CD4-positive, alpha-beta T cell treated with Interleukin-1 beta for 1 hour (primary cell): ENCODE measurements around the gene IL4.
"Not testable (repeated sequence)": the region's sequence is repeated elsewhere in the genome, so short reads cannot be mapped to it uniquely, and the experiment has no call there.

Experiments used
- DNase-seq, 2 donors: peaks; one replicate each; pipeline ENCODE4 v3.0.0-alpha.2; 2020 to 2022

The IL4 gene

GRCh38 chr5:132674671-132675506 is 1.1 kb downstream of the IL4 start:
- peak in 1 of 2 donors; percentile 17 for DNase-seq

- no peak for DNase-seq
Observed at GRCh38 chr5:132675936-132676689, 2.3 kb downstream of the IL4 start.

- no peak for DNase-seq
Observed at GRCh38 chr5:132677191-132677590, 3.4 kb downstream of the IL4 start.

GRCh38 chr5:132677682-132678400 is 4.1 kb downstream of the IL4 start:
- no peak for DNase-seq

- DNase-seq = no peak
Observed at GRCh38 chr5:132678735-132679134, 4.9 kb downstream of the IL4 start.

GRCh38 chr5:132679166-132679565 is 5.4 kb downstream of the IL4 start:
- no peak for DNase-seq

- no peak for DNase-seq
Observed at GRCh38 chr5:132679717-132680380, 6.1 kb downstream of the IL4 start.

- DNase-seq = no peak
Observed at GRCh38 chr5:132680780-132681475, 7.1 kb downstream of the IL4 start.

GRCh38 chr5:132681476-132681831 is 7.7 kb downstream of the IL4 start:
- DNase-seq = no peak

GRCh38 chr5:132681983-132682382 is 8.2 kb downstream of the IL4 start:
- DNase-seq = no peak

GRCh38 chr5:132684491-132684890 is 10.7 kb downstream of the IL4 start:
- DNase-seq = no peak

GRCh38 chr5:132684922-132685720 is 11.3 kb downstream of the IL4 start:
- no peak for DNase-seq

GRCh38 chr5:132686193-132686592 is 12.4 kb downstream of the IL4 start:
- no peak for DNase-seq

- peak in 1 of 2 donors; percentile 38 for DNase-seq
Observed at GRCh38 chr5:132687995-132688394, 14.2 kb downstream of the IL4 start.

- peak in 1 of 2 donors; percentile 44 for DNase-seq
Observed at GRCh38 chr5:132688536-132689339, 14.9 kb downstream of the IL4 start.

- no peak for DNase-seq
Observed at GRCh38 chr5:132689513-132689912, 15.7 kb downstream of the IL4 start.

- DNase-seq = no peak
Observed at GRCh38 chr5:132690156-132690555, 16.4 kb downstream of the IL4 start.

GRCh38 chr5:132691755-132692631 is 18.2 kb downstream of the IL4 start:
- not testable (repeated sequence) for DNase-seq

- no peak for DNase-seq
Observed at GRCh38 chr5:132692632-132692967, 18.8 kb downstream of the IL4 start.

- no peak for DNase-seq
Observed at GRCh38 chr5:132695956-132696355, 22.2 kb downstream of the IL4 start.
